OCI-M2 (cell line): Measurements from ENCODE around the gene UTRN.

Experiments
- DNase-seq: peaks from one replicate; lab custom pipeline; 2025; ENCODE audit not compliant: unreplicated experiment; lab: John Stamatoyannopoulos, UW

Gene UTRN

GRCh38 chr6:144307880-144308279 is 22.7 kb downstream of the UTRN start:
- no peak for DNase-seq

GRCh38 chr6:144310765-144311164 is 25.6 kb downstream of the UTRN start:
- no peak for DNase-seq

- DNase-seq, result no peak
Measured at GRCh38 chr6:144311361-144311760, 26.2 kb downstream of the UTRN start.

- DNase-seq, result no peak
Measured at GRCh38 chr6:144314003-144314485, 28.9 kb downstream of the UTRN start.

- no peak for DNase-seq
Measured at GRCh38 chr6:144314562-144314961, 29.4 kb downstream of the UTRN start.

GRCh38 chr6:144315226-144315980 is 30.3 kb downstream of the UTRN start:
- DNase-seq, result no peak

GRCh38 chr6:144315981-144316861 is 31.1 kb downstream of the UTRN start:
- no peak for DNase-seq

GRCh38 chr6:144316862-144317195 is 31.7 kb downstream of the UTRN start:
- DNase-seq, result no peak

- no peak for DNase-seq
Measured at GRCh38 chr6:144317736-144318135, 32.6 kb downstream of the UTRN start.

- no peak for DNase-seq
Measured at GRCh38 chr6:144319211-144319610, 34.1 kb downstream of the UTRN start.

GRCh38 chr6:144320741-144321140 is 35.6 kb downstream of the UTRN start:
- no peak for DNase-seq

GRCh38 chr6:144321839-144322591 is 36.9 kb downstream of the UTRN start:
- DNase-seq, result no peak

- no peak for DNase-seq
Measured at GRCh38 chr6:144325232-144325631, 40.1 kb downstream of the UTRN start.

- no peak for DNase-seq
Measured at GRCh38 chr6:144326393-144326792, 41.3 kb downstream of the UTRN start.

- DNase-seq, result no peak
Measured at GRCh38 chr6:144327081-144327480, 41.9 kb downstream of the UTRN start.

GRCh38 chr6:144330017-144330987 is 45.2 kb downstream of the UTRN start:
- no peak for DNase-seq

- DNase-seq, result no peak
Measured at GRCh38 chr6:144331491-144331969, 46.4 kb downstream of the UTRN start.

GRCh38 chr6:144332177-144332576 is 47.0 kb downstream of the UTRN start:
- no peak for DNase-seq

- DNase-seq, result no peak
Measured at GRCh38 chr6:144334150-144334708, 49.1 kb downstream of the UTRN start.
